IPS DF 6.9 (cell line): Measurements from ENCODE around the gene NMRAL1.

ENCODE experiments used
- DNase-seq: peaks from one replicate; pipeline ENCODE4 v3.0.0-alpha.2; 2013; ENCODE audit warnings: low read depth, low spot score
- H3K27ac ChIP-seq: one replicate; pipeline ENCODE4 v1.5.1; 2013; ENCODE audit warnings: low read length, control low read depth
- H3K27me3 ChIP-seq: 2 replicates; pipeline ENCODE4 v1.6.1; 2013; ENCODE audit warnings: mild to moderate bottlenecking, low read length; ENCODE audit not compliant: control insufficient read depth, insufficient read depth
- H3K36me3 ChIP-seq: 2 replicates; pipeline ENCODE4 v1.6.1; 2013; ENCODE audit warnings: low read length; ENCODE audit not compliant: control insufficient read depth, insufficient read depth
- H3K4me1 ChIP-seq: 2 replicates; pipeline ENCODE4 v1.6.1; 2013; ENCODE audit warnings: low read length; ENCODE audit not compliant: control insufficient read depth, insufficient read depth
- H3K4me3 ChIP-seq: 2 replicates; pipeline ENCODE4 v1.5.1; 2013; ENCODE audit warnings: mild to moderate bottlenecking, low read length
- H3K9me3 ChIP-seq: 2 replicates; pipeline ENCODE4 v1.6.1; 2013; ENCODE audit warnings: low read length, inconsistent platforms; ENCODE audit not compliant: control insufficient read depth, insufficient read depth
- WGBS: extraction: QIAGEN DNeasy Blood & Tissue Kit; methylation state at CpG from one replicate; pipeline ENCODE4 v1.1.7; 2013; ENCODE audit warnings: mixed read lengths, missing lambda C conversion rate; ENCODE audit not compliant: insufficient read length, insufficient coverage; 5-methylcytosine and 5-hydroxymethylcytosine counted together

The NMRAL1 gene

DNA sequence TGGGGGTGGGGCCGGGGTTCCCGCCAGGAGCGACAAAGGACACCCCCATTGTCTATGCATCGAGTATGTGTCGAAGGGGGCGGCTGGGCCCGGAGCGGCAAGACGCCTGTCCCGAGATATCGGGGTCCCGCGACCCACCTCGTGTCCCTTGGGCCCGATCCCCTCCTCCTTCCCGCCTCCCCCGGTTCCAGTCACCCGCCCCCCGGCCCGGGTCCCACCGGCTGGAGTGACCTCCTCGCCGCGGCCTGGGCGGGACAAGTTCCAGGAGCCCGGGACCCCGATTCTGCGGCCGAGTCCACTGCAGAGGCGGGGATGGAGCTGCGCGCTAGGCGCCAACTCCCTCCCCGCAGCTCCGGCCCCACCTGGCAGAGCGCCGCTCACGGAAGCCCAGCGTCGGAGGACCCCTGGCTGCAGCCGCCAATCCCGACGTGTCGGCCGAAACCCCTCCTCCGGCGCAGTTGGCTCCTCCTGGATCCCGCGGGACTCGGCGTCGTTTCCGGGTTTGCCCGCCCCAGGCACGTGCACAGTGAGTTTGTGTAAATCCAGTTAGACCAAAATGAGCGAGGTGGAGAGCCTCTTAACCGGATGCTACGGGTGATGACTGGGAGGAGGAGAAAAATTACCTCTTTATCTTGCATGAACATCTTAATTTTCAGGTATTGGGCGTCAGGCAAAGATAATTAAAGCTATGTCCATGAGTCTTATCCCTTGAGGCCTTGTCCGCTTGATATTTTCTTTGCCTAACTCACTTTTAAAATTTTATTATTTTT lies at the start of gene NMRAL1:
NMRAL1 (minus strand) TSS at position 434 of the 770 bp plus-strand sequence. CDS start 493 bp downstream, outside the sequence.
- peak; percentile 84 for DNase-seq
- Histone ChIP-seq H3K9me3 (no peaks in the 10 kb centered on the region), H3K27me3 (no peaks in the 10 kb centered on the region), H3K36me3 (no peaks in the 10 kb centered on the region), H3K4me3 (peak within 1 kb of the TSS; percentile 75), H3K4me1 (peaks cover 2% of the 10 kb centered on the region; the same call in 1 of the 2 replicates), H3K27ac (no peak within 1 kb of the TSS)
- no CpG with 5 or more reads among the region's 60 CpGs for WGBS

DNA sequence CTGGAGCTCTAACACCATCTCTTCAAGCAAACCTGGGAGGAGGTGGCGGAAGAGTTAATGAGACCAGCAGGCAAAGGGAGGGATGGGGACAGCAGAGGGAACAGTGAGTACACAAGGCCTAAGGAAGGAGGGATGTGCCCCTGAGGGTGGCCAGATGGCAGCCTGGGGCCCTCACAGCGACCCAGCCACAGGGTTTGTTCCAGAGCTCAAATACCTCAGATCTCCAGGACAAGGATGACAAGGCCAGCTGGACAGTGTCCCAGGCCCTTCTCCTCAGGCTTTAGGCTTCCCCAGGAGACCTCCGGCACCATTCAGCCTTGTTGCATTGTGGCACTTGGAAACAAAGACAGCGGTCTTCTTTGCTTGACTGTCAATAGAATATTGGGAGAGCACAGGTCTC lies 49.3 kb upstream of the NMRAL1 start:
- no peak for DNase-seq
- H3K9me3 ChIP-seq = no peaks in the 10 kb centered on the region
- no peaks in the 10 kb centered on the region for H3K27me3 ChIP-seq
- no peak overlapping the region for H3K4me3 ChIP-seq
- H3K36me3 ChIP-seq = no peaks in the 10 kb centered on the region
- peaks cover 10% of the 10 kb centered on the region for H3K4me1 ChIP-seq
- WGBS = no CpG with 5 or more reads among the region's 4 CpGs
- no peak overlapping the region for H3K27ac ChIP-seq

DNA sequence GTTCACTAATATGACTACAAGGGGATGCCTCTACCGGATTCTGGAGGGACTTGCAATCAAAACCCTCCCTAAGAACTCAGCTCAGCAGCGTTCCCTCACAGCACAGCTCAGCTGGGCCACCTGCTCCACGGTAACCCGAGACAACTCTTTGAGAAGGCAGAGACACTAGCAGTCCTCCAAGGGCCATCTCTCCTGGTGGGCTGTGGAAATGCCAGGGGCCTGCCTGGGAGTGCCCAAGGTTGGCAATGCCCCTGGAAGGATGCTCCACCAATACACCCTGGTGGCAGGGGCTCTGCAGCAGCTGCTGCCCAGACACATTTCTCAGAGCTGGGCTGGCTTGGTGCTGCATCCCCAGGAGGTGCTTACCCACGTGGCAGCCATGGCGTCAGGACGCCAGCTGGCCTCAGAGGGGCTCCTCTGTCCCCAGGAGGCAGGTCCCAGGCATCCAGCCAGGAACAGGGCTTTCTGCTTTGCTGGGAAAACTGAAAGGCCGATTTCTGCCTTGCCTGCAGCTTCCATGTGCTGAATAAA lies 47.7 kb upstream of the NMRAL1 start:
- Histone ChIP-seq H3K27me3 (no peaks in the 10 kb centered on the region), H3K27ac (no peak overlapping the region), H3K36me3 (no peaks in the 10 kb centered on the region), H3K4me3 (no peak overlapping the region), H3K9me3 (no peaks in the 10 kb centered on the region), H3K4me1 (peaks cover 10% of the 10 kb centered on the region)
- DNase-seq = no peak
- no CpG with 5 or more reads among the region's 8 CpGs for WGBS

DNA sequence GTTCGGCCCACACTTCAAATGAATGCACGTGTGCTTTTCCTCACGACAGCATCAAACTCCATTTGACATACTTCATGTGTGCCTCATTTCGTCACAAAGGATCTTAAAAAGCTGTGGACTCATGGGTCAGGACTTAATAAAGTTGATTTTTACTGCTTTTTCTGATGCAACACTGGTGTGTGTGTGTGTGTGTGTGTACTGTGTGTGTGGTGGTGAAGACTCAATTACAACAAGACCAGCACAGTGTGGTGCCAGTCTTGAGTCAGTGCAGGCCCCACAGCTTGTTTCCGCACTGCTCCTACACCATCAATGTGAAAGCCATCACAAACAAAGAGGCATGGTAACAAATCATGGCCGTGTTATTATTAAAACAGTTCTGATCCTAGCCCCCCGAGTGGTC lies 46.5 kb upstream of the NMRAL1 start:
- WGBS = no CpG with 5 or more reads among the region's 7 CpGs
- Histone ChIP-seq H3K36me3 (no peaks in the 10 kb centered on the region), H3K4me3 (no peak overlapping the region), H3K9me3 (no peaks in the 10 kb centered on the region), H3K4me1 (peaks cover 10% of the 10 kb centered on the region), H3K27me3 (no peaks in the 10 kb centered on the region), H3K27ac (no peak overlapping the region)
- no peak for DNase-seq

DNA sequence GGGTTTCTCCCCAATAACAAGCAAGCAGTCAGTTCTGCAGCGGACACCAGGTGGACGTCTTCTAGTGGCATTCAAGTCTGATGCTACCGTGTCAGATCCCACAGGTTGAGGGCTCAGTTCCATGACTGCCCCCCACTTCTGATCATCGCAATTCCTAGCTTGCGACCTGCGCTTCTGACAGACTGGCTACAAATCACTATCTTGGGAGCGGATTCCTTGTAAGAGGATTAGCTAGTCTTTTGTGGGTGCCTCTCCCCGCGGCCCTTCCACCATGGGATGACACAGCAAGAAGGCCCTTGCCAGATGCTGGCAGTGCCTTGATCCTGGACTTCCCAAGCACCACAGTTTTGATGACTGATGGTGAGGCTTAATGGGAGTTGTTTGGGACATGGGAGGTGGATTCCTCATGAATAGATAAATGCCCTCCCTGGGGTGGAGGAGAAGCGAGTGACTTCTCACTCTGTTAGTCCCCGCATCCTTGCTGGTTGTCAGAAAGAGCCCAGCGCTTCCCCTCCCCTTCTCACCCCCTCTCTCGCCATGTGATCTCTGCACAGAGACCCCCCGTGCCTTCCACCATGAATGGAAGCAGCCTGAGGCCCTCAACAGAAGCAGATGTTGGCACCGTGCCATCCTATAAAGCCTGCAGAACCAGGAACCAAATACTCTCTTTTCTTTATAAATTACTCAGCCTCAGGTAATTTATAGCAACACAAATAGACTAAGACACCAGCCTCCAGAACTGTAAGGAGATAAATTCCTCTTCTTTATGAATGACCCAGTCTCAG lies 45.0 kb upstream of the NMRAL1 start:
- H3K4me3 ChIP-seq = no peak overlapping the region
- no peaks in the 10 kb centered on the region for H3K36me3 ChIP-seq
- H3K27me3 ChIP-seq = no peaks in the 10 kb centered on the region
- no peak overlapping the region for H3K27ac ChIP-seq
- H3K4me1 ChIP-seq = peaks cover 13% of the 10 kb centered on the region
- DNase-seq = no peak
- WGBS = no CpG with 5 or more reads among the region's 15 CpGs
- no peaks in the 10 kb centered on the region for H3K9me3 ChIP-seq

DNA sequence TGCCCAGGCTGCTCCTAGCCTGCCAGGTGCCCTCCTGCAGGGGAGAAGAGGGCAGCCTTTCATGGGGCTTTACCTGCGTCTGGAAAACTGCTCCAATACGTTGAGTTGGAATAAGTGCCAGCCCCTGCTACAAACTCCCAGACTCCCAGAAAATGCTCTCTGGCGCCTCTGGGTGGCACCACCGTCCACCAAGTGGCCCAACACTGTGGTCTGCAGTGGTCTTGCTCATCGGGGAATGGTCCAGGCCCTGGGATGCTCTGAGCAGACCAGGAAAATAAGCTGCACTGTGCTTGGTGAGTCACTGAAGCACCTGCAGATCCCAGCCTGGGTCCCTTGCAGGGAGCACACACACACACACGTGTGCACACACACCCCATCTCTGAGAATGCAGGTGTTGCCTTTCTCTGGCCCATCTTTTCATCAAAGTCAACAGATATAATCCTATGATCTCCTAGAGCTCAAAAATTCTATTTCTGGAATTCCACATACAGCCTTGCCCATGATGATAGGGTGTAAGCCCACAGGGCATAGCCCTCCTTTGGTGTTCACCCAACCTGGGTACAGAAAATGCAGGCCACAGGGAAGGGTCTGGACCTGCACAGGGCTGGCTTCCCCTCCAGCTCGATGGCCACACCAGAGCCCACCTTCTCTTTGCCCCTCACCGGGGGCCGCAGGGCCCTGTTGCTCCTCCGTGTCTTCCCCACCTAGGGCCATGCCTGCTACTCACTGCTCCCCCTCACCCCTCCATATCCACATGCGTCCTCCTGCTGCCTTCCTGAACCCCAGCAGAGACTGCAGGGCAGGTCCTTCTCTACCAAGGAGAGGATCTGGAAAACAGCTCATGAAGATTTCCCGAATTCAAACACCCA lies 43.6 kb upstream of the NMRAL1 start:
- Histone ChIP-seq H3K4me3 (no peak overlapping the region), H3K27me3 (no peaks in the 10 kb centered on the region), H3K36me3 (peaks cover 3% of the 10 kb centered on the region), H3K9me3 (no peaks in the 10 kb centered on the region), H3K4me1 (peaks cover 13% of the 10 kb centered on the region), H3K27ac (no peak overlapping the region)
- no CpG with 5 or more reads among the region's 12 CpGs for WGBS
- peak; percentile 47 for DNase-seq

DNA sequence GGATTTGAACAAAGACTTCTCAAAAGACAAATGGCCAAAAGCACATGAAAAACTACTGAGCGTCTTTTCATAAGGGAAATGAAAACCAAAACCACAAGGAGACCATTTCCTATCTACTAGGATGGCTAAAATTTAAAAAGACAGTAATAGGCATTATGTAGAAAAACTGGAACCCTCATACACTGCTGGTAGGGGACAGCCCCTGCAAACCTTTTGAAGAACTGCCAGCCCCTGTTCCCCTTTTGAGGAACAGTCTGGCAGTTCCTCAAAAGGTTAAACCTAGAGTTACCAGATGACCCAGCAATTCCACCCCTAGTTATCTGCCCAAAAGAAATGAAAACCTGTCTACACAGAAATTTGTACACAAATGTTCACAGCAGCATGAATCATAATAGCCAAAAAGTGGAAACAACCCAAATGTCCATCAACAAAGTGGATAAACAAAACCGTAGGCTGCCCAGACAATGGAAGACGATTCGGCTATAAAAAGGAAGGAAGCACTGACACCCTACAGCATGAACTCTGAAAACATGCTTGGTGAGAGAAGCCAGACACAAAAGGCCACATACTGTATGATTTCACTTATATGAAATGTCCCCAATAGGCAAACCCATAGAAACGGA lies 41.3 kb upstream of the NMRAL1 start:
- no peak for DNase-seq
- no peak overlapping the region for H3K4me3 ChIP-seq
- H3K9me3 ChIP-seq = no peaks in the 10 kb centered on the region
- no peak overlapping the region for H3K27ac ChIP-seq
- no CpG with 5 or more reads among the region's 5 CpGs for WGBS
- no peaks in the 10 kb centered on the region for H3K27me3 ChIP-seq
- peaks cover 3% of the 10 kb centered on the region; the same call in 1 of the 2 replicates for H3K4me1 ChIP-seq
- H3K36me3 ChIP-seq = peaks cover 12% of the 10 kb centered on the region

DNA sequence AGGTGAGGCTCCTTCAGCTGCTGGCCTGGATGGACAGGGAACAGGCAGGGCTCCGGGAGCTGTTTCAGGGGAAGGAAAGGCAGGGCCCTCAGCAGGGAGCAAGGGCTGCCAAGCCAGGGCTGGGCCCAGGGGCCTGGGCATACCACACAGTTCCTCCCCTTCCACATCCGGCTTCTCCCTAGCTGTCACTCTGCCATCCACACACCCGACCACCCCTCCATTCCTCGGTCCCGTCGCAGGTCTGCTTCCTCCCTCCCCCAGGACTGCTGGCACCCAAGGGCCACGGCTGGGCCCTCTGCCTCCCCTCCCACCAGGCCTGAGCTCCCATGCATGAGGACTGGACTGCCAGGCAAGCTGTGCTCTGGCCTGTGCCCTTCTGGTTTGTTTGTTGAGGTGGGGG lies 40.2 kb upstream of the NMRAL1 start:
- no peaks in the 10 kb centered on the region for H3K27me3 ChIP-seq
- DNase-seq = no peak
- peaks cover 20% of the 10 kb centered on the region for H3K36me3 ChIP-seq
- H3K9me3 ChIP-seq = no peaks in the 10 kb centered on the region
- no peak overlapping the region for H3K27ac ChIP-seq
- WGBS = no CpG with 5 or more reads among the region's 7 CpGs
- no peak overlapping the region for H3K4me3 ChIP-seq
- H3K4me1 ChIP-seq = peaks cover 3% of the 10 kb centered on the region; the same call in 1 of the 2 replicates

DNA sequence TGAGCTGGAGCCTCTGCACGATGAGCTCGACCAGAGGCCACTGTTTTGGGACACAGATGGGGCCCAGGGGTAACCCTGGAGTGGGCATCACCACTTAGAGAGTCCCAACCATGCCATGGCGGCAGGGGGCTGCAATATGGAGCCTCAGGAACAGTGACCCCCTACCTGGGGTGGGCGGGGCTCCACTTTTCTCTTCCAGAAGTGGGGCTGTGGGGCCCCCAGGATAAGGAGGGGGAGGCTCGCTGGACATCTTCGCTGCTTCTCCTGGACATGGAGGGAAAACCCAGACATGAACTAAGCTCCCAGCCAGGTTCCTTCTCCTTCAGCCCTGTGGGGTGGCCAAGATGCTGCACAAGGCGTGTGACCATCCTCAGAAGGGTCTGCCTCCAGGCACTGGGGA lies 39.5 kb upstream of the NMRAL1 start:
- H3K27ac ChIP-seq = no peak overlapping the region
- no CpG with 5 or more reads among the region's 7 CpGs for WGBS
- peaks cover 3% of the 10 kb centered on the region; the same call in 1 of the 2 replicates for H3K4me1 ChIP-seq
- DNase-seq = no peak
- no peak overlapping the region for H3K4me3 ChIP-seq
- peaks cover 22% of the 10 kb centered on the region for H3K36me3 ChIP-seq
- no peaks in the 10 kb centered on the region for H3K9me3 ChIP-seq
- H3K27me3 ChIP-seq = no peaks in the 10 kb centered on the region
